HG02610 (cell line): ENCODE data around the gene HOXB7.
A peak's percentile ranks its signal among the peaks of the same experiment; 100 is the strongest.

ENCODE experiments used
- ATAC-seq: cut with Tn5 transposase; IDR thresholded peaks from one replicate; pipeline ENCODE4 v1.9.1; 2021; ENCODE audit warnings: mild to moderate bottlenecking, moderate library complexity; ENCODE audit not compliant: unreplicated experiment

Gene HOXB7

GRCh38 chr17:48624544-48625494 is 14.0 kb upstream of the HOXB7 start:
- ATAC-seq, result no peak

GRCh38 chr17:48624118-48624517 is 13.3 kb upstream of the HOXB7 start:
- ATAC-seq, result no peak

- no peak for ATAC-seq
Measured at GRCh38 chr17:48623583-48623982, 12.8 kb upstream of the HOXB7 start.

- ATAC-seq, result no peak
Measured at GRCh38 chr17:48622857-48623256, 12.0 kb upstream of the HOXB7 start.

- no peak for ATAC-seq
Measured at GRCh38 chr17:48621410-48622392, 10.9 kb upstream of the HOXB7 start.

GRCh38 chr17:48620461-48621139 is 9.8 kb upstream of the HOXB7 start:
- ATAC-seq, result no peak

- ATAC-seq, result no peak
Measured at GRCh38 chr17:48619826-48620449, 9.1 kb upstream of the HOXB7 start.

- no peak for ATAC-seq
Measured at GRCh38 chr17:48618256-48618896, 7.6 kb upstream of the HOXB7 start.

GRCh38 chr17:48617471-48618255 is 6.8 kb upstream of the HOXB7 start:
- no peak for ATAC-seq

- no peak for ATAC-seq
Measured at GRCh38 chr17:48616717-48617470, 6.1 kb upstream of the HOXB7 start.

GRCh38 chr17:48615963-48616716 is 5.3 kb upstream of the HOXB7 start:
- no peak for ATAC-seq

- ATAC-seq, result no peak
Measured at GRCh38 chr17:48615047-48615962, 4.5 kb upstream of the HOXB7 start, which contains the start of gene HOXB8. TSS of gene HOXB8 (minus strand) at chr17:48615292. CDS start at chr17:48614704, 588 bp downstream.

GRCh38 chr17:48613862-48614694 is 3.3 kb upstream of the HOXB7 start:
- no peak for ATAC-seq

- peak; percentile 35 for ATAC-seq
Measured at GRCh38 chr17:48612854-48613691, 2.3 kb upstream of the HOXB7 start.

- no peak for ATAC-seq
Measured at GRCh38 chr17:48612456-48612853, 1.6 kb upstream of the HOXB7 start.
